DND-41 (cell line): ENCODE measurements around the gene SERTAD1.
"Not testable (repeated sequence)": the region's sequence is repeated elsewhere in the genome, so short reads cannot be mapped to it uniquely, and the experiment has no call there.

Experiments used
- ATAC-seq: fragments of 200-7000 bp; cut with Tn5 transposase; 3 replicates; pipeline ENCODE4 v1.9.1; 2021; ENCODE audit warnings: low read depth; ENCODE audit not compliant: insufficient read depth
- DNase-seq: peaks from one replicate; pipeline ENCODE4 v3.0.0-alpha.2; 2020
- H2AFZ ChIP-seq: 2 replicates; pipeline ENCODE4 v1.6.0; 2012; ENCODE audit warnings: low read depth, low read length
- H3K27ac ChIP-seq: 2 replicates; pipeline ENCODE4 v1.5.1; 2012; ENCODE audit warnings: low read length, inconsistent platforms
- H3K27me3 ChIP-seq: fragments of 200-600 bp; sonication (generic); 2 replicates; pipeline ENCODE4 v1.6.0; 2012; ENCODE audit warnings: low read length, mild to moderate bottlenecking, inconsistent platforms; ENCODE audit not compliant: insufficient read depth, poor library complexity
- H3K36me3 ChIP-seq: 2 replicates; pipeline ENCODE4 v1.5.1; 2012; ENCODE audit warnings: low read length, inconsistent platforms; ENCODE audit not compliant: insufficient read depth
- H3K4me1 ChIP-seq: 2 replicates; pipeline ENCODE4 v1.5.1; 2012; ENCODE audit warnings: mild to moderate bottlenecking, low read length; ENCODE audit not compliant: insufficient read depth
- H3K4me2 ChIP-seq: 2 replicates; pipeline ENCODE4 v1.6.0; 2012; ENCODE audit warnings: mild to moderate bottlenecking, moderate library complexity, low read length, inconsistent platforms; ENCODE audit not compliant: insufficient read depth
- H3K4me3 ChIP-seq, 2 experiments: fragments of 200-600 bp in 1 of 2; shearing (Covaris generic) in 1 of 2; 2 replicates each; pipeline ENCODE4 v1.5.1; 2012 to 2016; ENCODE audit warnings: inconsistent platforms in 2 of 2, low read length in 2 of 2, mild to moderate bottlenecking in 2 of 2, low read depth in 1 of 2, moderate library complexity in 1 of 2
- H3K79me2 ChIP-seq: 2 replicates; pipeline ENCODE4 v1.6.0; 2012; ENCODE audit warnings: low read length, inconsistent platforms; ENCODE audit not compliant: insufficient read depth
- H3K9ac ChIP-seq: 2 replicates; pipeline ENCODE4 v1.6.0; 2012; ENCODE audit warnings: low read depth, mild to moderate bottlenecking, inconsistent platforms, low read length, moderate library complexity
- H3K9me3 ChIP-seq: 2 replicates; pipeline ENCODE4 v1.5.1; 2012; ENCODE audit warnings: low read length, moderate library complexity, mild to moderate bottlenecking, inconsistent platforms; ENCODE audit not compliant: insufficient read depth, severe bottlenecking
- H4K20me1 ChIP-seq: 2 replicates; pipeline ENCODE4 v1.6.0; 2012; ENCODE audit warnings: low read length; ENCODE audit not compliant: insufficient read depth
- EZH2 ChIP-seq: IDR thresholded peaks from 3 replicates; pipeline ENCODE4 v1.6.1; 2012; ENCODE audit warnings: borderline replicate concordance, low read depth, mild to moderate bottlenecking, moderate library complexity, low read length, inconsistent platforms; ENCODE audit not compliant: severe bottlenecking
- TF ChIP-seq, protein P1 (sequence below): IDR thresholded peaks from 2 replicates; pipeline ENCODE4 v1.5.1; 2012; ENCODE audit warnings: borderline replicate concordance, low read length, moderate library complexity, mild to moderate bottlenecking; ENCODE audit not compliant: poor library complexity, severe bottlenecking; ENCODE audit errors: extremely low read depth

Gene SERTAD1

DNA sequence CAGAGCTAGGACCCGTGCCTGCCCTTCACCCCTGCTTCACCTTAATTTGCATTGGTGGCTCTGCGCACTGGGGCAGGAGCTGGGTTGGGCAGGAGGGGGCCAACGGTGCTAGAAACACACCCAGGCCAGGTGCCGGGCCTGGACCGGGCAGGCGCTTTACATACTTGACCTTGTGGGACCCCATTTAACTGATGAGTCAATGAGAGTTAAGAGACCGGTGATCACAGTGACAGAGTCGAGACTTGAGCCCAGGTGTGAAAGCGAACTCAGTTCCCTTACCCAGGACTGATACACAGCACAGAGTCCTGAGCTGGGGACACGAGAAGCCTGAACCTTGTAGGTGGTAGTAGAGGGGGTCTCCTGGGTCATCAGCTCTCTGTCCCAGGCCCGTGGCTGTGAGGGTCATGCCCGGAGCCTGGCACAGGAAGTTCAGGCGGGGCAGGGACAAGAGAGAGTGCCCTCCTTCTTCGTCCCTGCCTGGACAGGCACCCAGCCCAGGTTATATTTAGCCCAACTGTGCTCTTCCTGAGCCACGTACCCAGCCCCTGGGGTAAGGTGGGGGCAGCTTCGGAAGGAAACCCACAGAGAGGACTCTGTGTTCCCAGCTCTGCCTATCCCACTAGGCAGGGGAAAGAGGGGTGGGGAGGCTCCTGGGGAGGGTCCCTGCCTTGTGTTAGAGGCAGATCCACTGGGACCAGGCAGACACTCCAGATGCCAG lies 14.5 kb downstream of the SERTAD1 start:
- Histone ChIP-seq H3K27me3 (no peaks in the 10 kb centered on the region), H3K27ac (no peak overlapping the region), H3K36me3 (no peaks in the 10 kb centered on the region), H3K4me2 (no peak overlapping the region), H3K79me2 (no peaks in the 10 kb centered on the region), H3K9me3 (no peaks in the 10 kb centered on the region), H3K4me3 (no peak overlapping the region), H4K20me1 (no peaks in the 10 kb centered on the region), H3K4me1 (no peaks in the 10 kb centered on the region), H2AFZ (no peak overlapping the region), H3K9ac (no peak overlapping the region)
- ATAC-seq (no peak), DNase-seq (no peak)
- TF ChIP-seq EZH2: no peak
- TF ChIP-seq, protein P1, sequence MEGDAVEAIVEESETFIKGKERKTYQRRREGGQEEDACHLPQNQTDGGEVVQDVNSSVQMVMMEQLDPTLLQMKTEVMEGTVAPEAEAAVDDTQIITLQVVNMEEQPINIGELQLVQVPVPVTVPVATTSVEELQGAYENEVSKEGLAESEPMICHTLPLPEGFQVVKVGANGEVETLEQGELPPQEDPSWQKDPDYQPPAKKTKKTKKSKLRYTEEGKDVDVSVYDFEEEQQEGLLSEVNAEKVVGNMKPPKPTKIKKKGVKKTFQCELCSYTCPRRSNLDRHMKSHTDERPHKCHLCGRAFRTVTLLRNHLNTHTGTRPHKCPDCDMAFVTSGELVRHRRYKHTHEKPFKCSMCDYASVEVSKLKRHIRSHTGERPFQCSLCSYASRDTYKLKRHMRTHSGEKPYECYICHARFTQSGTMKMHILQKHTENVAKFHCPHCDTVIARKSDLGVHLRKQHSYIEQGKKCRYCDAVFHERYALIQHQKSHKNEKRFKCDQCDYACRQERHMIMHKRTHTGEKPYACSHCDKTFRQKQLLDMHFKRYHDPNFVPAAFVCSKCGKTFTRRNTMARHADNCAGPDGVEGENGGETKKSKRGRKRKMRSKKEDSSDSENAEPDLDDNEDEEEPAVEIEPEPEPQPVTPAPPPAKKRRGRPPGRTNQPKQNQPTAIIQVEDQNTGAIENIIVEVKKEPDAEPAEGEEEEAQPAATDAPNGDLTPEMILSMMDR: no peak

DNA sequence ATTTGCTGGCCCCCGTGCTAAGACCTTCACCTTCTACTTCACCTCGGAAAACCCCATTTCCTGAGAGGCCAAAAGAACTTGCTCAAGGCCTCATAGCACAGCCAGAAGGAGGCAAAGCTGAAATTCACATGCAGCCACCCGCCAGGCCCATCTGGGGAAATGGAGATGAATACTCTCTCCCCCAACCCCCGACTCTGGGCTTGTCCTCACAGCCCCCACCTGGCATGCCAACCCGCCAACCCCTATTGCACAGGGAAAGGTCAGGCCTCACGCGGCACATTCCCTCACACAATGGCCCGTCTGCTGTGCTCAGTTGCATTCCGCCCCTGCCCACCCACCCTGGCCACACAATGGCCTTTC lies 15.8 kb downstream of the SERTAD1 start:
- no peaks in the 10 kb centered on the region for H3K27me3 ChIP-seq
- no peak overlapping the region for H3K27ac ChIP-seq
- no peaks in the 10 kb centered on the region for H3K4me1 ChIP-seq
- H3K36me3 ChIP-seq: no peaks in the 10 kb centered on the region
- TF ChIP-seq, protein P1: no peak
- no peak for DNase-seq
- no peaks in the 10 kb centered on the region for H3K79me2 ChIP-seq
- ATAC-seq: no peak
- no peak overlapping the region for H3K9ac ChIP-seq
- H3K4me2 ChIP-seq: no peak overlapping the region
- no peak overlapping the region for H3K4me3 ChIP-seq
- no peaks in the 10 kb centered on the region for H3K9me3 ChIP-seq
- no peak overlapping the region for H2AFZ ChIP-seq
- no peaks in the 10 kb centered on the region for H4K20me1 ChIP-seq

DNA sequence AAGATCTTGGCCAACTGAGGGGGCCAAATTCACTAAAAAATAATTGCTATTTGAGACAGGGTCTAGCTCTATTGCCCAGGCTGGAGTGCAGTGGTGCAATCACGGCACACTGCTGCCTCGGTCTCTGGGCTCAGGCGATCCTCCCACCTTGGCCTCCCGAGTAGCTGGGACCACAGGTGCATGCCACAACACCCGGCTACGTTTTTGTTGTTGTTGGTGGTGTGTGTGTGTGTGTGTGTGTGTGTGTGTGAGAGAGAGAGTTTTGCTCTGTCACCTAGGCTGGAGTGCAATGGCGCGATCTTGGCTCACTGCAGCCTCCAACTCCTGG lies 17.2 kb downstream of the SERTAD1 start:
- DNase-seq: not testable (repeated sequence)

DNA sequence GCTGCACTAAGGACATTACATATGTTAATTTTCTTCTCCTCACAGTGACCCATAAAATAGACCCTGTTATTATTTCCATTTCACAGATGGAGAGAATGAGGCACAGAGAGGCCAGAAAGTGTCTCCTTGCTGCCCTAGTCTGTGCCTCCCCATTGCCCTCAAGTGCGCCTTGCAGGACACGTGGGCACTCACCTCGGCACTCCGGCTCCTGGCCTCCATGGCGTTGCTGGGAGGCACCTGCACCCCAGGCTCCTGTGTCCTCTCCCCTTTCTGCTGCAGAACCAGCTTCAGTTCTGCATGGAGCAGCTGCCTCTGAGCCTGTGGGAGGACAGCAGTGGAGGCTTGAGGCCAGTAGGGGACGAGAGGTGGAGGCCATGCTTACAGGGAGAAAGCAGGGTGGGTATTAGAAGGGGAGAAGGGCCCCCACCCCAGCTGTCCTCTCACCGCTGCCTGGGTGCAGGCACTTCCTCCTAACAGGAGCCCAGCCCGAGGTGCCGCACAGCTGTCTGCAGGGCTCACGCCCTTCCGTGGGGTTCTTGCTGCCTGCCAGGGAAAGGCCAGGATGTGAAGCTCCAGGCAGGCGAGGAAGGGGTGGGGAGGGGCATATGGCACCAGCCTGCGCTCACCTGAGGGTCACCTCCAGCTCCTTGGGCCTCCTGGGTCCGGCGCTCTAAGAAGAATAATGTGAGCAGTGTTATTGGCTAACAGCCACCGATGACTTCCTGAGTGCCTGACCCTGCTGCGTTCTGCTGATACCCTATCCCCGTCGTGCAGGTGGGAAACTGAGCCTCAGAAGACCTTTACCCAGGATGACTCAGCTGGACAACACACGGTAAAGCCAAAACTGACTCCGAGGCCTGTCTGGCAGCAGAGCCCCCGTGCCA lies 17.8 kb downstream of the SERTAD1 start:
- no peak overlapping the region for H3K4me2 ChIP-seq
- H3K9ac ChIP-seq: no peak overlapping the region
- no peaks in the 10 kb centered on the region for H4K20me1 ChIP-seq
- no peak for DNase-seq
- no peak overlapping the region for H2AFZ ChIP-seq
- no peak overlapping the region for H3K4me3 ChIP-seq
- no peak for TF ChIP-seq EZH2
- TF ChIP-seq, protein P1: no peak
- H3K36me3 ChIP-seq: no peaks in the 10 kb centered on the region
- no peak for ATAC-seq
- H3K27ac ChIP-seq: no peak overlapping the region
- peaks cover 19% of the 10 kb centered on the region for H3K4me1 ChIP-seq
- H3K27me3 ChIP-seq: no peaks in the 10 kb centered on the region
- H3K79me2 ChIP-seq: no peaks in the 10 kb centered on the region
- H3K9me3 ChIP-seq: no peaks in the 10 kb centered on the region

More for the DNA sequence above, 17.2 kb downstream of the SERTAD1 start:
- not testable (repeated sequence) for H3K9ac ChIP-seq, H3K27me3 ChIP-seq, H3K79me2 ChIP-seq, H3K27ac ChIP-seq, H3K36me3 ChIP-seq, H3K4me2 ChIP-seq, H2AFZ ChIP-seq, H4K20me1 ChIP-seq, ATAC-seq, H3K9me3 ChIP-seq, H3K4me3 ChIP-seq
- peaks cover 13% of the 10 kb centered on the region for H3K4me1 ChIP-seq
